HepG2 (cell line): Measurements from ENCODE around the gene INHBE. TPM values are rescaled to one million over a fixed set of nuclear protein-coding genes. Genes with fewer than 3 reads are reported as not detected.

Source experiments
- ATF1 ChIP-seq: IDR thresholded peaks from 2 replicates; pipeline ENCODE4 v1.6.1; 2016; ENCODE audit warnings: mild to moderate bottlenecking, control low read depth
- CBX5 ChIP-seq: sonication (generic); formaldehyde crosslinking; IDR thresholded peaks from 2 replicates; pipeline ENCODE4 v1.4.0; 2020; ENCODE audit warnings: missing genetic modification reagents, borderline replicate concordance
- CCAR2 ChIP-seq: fragments of 200-400 bp; formaldehyde crosslinking; optimal IDR thresholded peaks from 2 replicates; pipeline ENCODE3; 2018; ENCODE audit warnings: low read depth, mild to moderate bottlenecking, low read length, moderate library complexity
- CHCHD3 ChIP-seq: sonication (generic); formaldehyde crosslinking; IDR thresholded peaks from 2 replicates; pipeline ENCODE4 v1.8.0; 2022; ENCODE audit warnings: mild to moderate bottlenecking, missing genetic modification reagents, moderate library complexity
- ERF ChIP-seq: IDR thresholded peaks from 2 replicates; pipeline ENCODE4 v1.6.1; 2018; ENCODE audit warnings: missing biosample characterization, missing genetic modification reagents
- NFAT5 ChIP-seq: sonication (generic); formaldehyde crosslinking; IDR thresholded peaks from 2 replicates; pipeline ENCODE4 v1.4.0; 2020; ENCODE audit warnings: missing genetic modification reagents
- SATB2 ChIP-seq: sonication (generic); formaldehyde crosslinking; IDR thresholded peaks from 2 replicates; pipeline ENCODE4 v1.5.0; 2020; ENCODE audit warnings: missing genetic modification reagents
- SMARCE1 ChIP-seq: fragments of 450-650 bp; IDR thresholded peaks from 2 replicates; pipeline ENCODE4 v1.6.1; 2017; ENCODE audit warnings: borderline replicate concordance
- SNAI1 ChIP-seq: sonication (generic); formaldehyde crosslinking; IDR thresholded peaks from 2 replicates; pipeline ENCODE4 v1.5.0; 2020; ENCODE audit warnings: mild to moderate bottlenecking, missing genetic modification reagents, borderline replicate concordance
- SOX6 ChIP-seq, 2 experiments: fragments of 450-650 bp in 1 of 2; sonication (generic) in 1 of 2; formaldehyde crosslinking in 1 of 2; IDR thresholded peaks; 2 replicates each; pipeline versions ENCODE4 v1.4.0 to v1.6.1; 2017 to 2020; ENCODE audit warnings: antibody characterized with exemption in 1 of 2, mild to moderate bottlenecking in 1 of 2, missing genetic modification reagents in 1 of 2
- SSRP1 ChIP-seq: IDR thresholded peaks from 2 replicates; pipeline ENCODE4 v1.6.1; 2016; ENCODE audit warnings: control low read depth
- ZBTB8A ChIP-seq: sonication (generic); formaldehyde crosslinking; IDR thresholded peaks from 2 replicates; pipeline ENCODE4 v1.4.0; 2020; ENCODE audit warnings: mild to moderate bottlenecking, low read depth, missing genetic modification reagents, borderline replicate concordance
- ZFP62 ChIP-seq: sonication (generic); formaldehyde crosslinking; IDR thresholded peaks from 2 replicates; pipeline ENCODE4 v1.4.0; 2020; ENCODE audit warnings: missing genetic modification reagents
- ZNF331 ChIP-seq: sonication (generic); formaldehyde crosslinking; IDR thresholded peaks from 2 replicates; pipeline ENCODE4 v1.4.0; 2020; ENCODE audit warnings: missing genetic modification reagents
- ZNF564 ChIP-seq: sonication (generic); formaldehyde crosslinking; IDR thresholded peaks from 2 replicates; pipeline ENCODE4 v1.8.1; 2023; ENCODE audit warnings: mild to moderate bottlenecking, missing genetic modification reagents
- ZNF570 ChIP-seq: sonication (generic); formaldehyde crosslinking; IDR thresholded peaks from 2 replicates; pipeline ENCODE4 v1.4.0; 2020; ENCODE audit warnings: mild to moderate bottlenecking, missing genetic modification reagents, borderline replicate concordance
- ZNF749 ChIP-seq: sonication (generic); formaldehyde crosslinking; IDR thresholded peaks from 2 replicates; pipeline ENCODE4 v1.8.0; 2022; ENCODE audit warnings: mild to moderate bottlenecking, missing genetic modification reagents, moderate library complexity, borderline replicate concordance
- ZNF773 ChIP-seq: sonication (generic); formaldehyde crosslinking; IDR thresholded peaks from 2 replicates; pipeline ENCODE4 v1.4.0; 2020; ENCODE audit warnings: missing genetic modification reagents, borderline replicate concordance
- ZNF841 ChIP-seq: sonication (generic); formaldehyde crosslinking; IDR thresholded peaks from 2 replicates; pipeline ENCODE4 v1.8.1; 2023; ENCODE audit warnings: missing genetic modification reagents, borderline replicate concordance
- ZXDC ChIP-seq: sonication (generic); formaldehyde crosslinking; IDR thresholded peaks from 2 replicates; pipeline ENCODE4 v1.5.0; 2020; ENCODE audit warnings: mild to moderate bottlenecking, missing genetic modification reagents
- polyA plus RNA-seq, 8 experiments: library from polyadenylated mRNA; depleted of rRNA in 3 of 8; stranded (reverse) in 7 of 8; unstranded in 1 of 8; fragments of >200 nt; fragmentation: Illumina TruSeq in 4 of 8; extraction: Trizol in 4 of 8; gene quantifications; 2 replicates each; pipeline versions ENCODE4 v1.2.1 to v1.2.3, GENCODE V29; 2011 to 2016; ENCODE audit warnings: low read depth in 4 of 8, missing spikeins in 1 of 8, mixed read lengths in 1 of 8; ENCODE audit not compliant: insufficient read depth in 1 of 8
- total RNA-seq, 5 experiments: library from RNA; depleted of rRNA; stranded (reverse); fragments of >200 nt; fragmentation: Illumina TruSeq; extraction: Trizol; gene quantifications; 2 replicates each; pipeline ENCODE4 v1.2.3, GENCODE V29; 2016; ENCODE audit warnings: low read depth in 1 of 5

Gene INHBE
- total and polyA plus RNA-seq, 2 of the 13 experiments (the other 11 are each of a cell fraction or from before 2014, with no cell fraction given) = 17.0 to 32.0 TPM

DNA sequence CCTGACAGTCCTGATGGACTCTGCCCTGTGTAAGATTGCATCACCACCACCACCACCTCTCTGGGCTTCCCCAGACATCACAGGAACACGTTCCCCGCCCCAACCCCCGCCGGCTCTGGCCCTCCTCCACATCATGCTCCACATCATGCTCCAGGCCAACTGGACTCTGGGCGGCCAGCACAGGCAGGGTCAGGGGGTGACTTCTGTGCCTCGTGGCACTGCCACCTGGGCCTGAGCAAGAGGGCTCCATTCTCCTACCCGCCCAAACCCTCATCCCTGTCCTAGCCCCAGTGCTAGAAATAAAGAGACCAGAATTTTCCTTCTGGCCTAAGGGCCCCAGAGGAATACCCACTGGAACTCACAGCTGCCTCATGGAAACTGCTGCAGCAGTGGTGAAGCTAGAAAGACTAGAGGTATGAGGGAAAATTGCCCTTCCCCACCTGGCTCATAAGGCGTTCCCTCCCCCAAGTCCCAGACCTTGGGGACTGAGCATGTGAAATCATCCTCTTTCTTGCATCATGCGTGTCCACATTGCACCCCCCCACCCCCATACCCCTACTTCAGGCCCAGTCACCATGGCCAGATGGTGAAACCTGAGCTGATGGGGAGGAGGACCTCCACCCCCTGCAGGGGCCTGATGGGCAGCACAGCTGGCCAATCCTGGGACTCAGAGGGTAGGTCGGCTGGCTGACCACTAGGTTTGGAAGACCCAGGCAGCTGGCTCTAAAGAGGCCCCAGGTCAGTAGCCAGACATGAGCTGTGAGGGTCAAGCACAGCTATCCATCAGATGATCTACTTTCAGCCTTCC is at the start of gene INHBE (continued):
- TF ChIP-seq NFAT5 (CRISPR knock-in tag) = no peak
- no peak for TF ChIP-seq ZNF570
- no peak for TF ChIP-seq CHCHD3 (CRISPR knock-in tag)
- no peak for TF ChIP-seq SMARCE1
- peak; percentile 80; the same call in 1 of the 2 replicates for TF ChIP-seq ZNF749 (CRISPR knock-in tag)
- peak; percentile 73; the same call in 1 of the 2 replicates for TF ChIP-seq ZNF331 (CRISPR knock-in tag)
- 0 out of 2 replicates have a peak, but pooled peaks have one; percentile 62 for TF ChIP-seq CBX5 (CRISPR knock-in tag)
- TF ChIP-seq SNAI1 (CRISPR knock-in tag) = no peak
- no peak for TF ChIP-seq ZNF773 (CRISPR knock-in tag)
- TF ChIP-seq ZNF564 (CRISPR knock-in tag) = no peak
- TF ChIP-seq ZXDC (CRISPR knock-in tag) = no peak
- TF ChIP-seq ZNF841 = no peak
- TF ChIP-seq CCAR2 = peak; percentile 15
- TF ChIP-seq ATF1 (CRISPR knock-in tag) = no peak; the same call in 1 of the 2 replicates
- no peak for TF ChIP-seq SATB2
- TF ChIP-seq ZBTB8A (CRISPR knock-in tag) = no peak
- TF ChIP-seq SSRP1 (CRISPR knock-in tag) = peak; percentile 94; the same call in 1 of the 2 replicates
- no peak for TF ChIP-seq SOX6 (IDR thresholded peaks at IDR 0.05)
- TF ChIP-seq SOX6 (CRISPR knock-in tag; IDR thresholded peaks at IDR 0.05) = peak; percentile 80
- peak; percentile 72; the same call in 1 of the 2 replicates for TF ChIP-seq ERF (CRISPR knock-in tag)
- no peak for TF ChIP-seq ZFP62
